Loucy (cell line): ENCODE measurements around the gene COL13A1.

Experiments
- H2AFZ ChIP-seq: fragments of 200-600 bp; sonication (generic); 2 replicates; pipeline ENCODE4 v1.6.0; 2016; ENCODE audit warnings: antibody characterized with exemption, mild to moderate bottlenecking, low read length, moderate library complexity
- H3F3A ChIP-seq: fragments of 200-600 bp; 2 replicates; pipeline ENCODE4 v1.6.0; 2016; ENCODE audit warnings: antibody characterized with exemption, low read depth, mild to moderate bottlenecking
- H3K27me3 ChIP-seq: fragments of 200-600 bp; sonication (generic); 2 replicates; pipeline ENCODE4 v1.6.1; 2014; ENCODE audit warnings: low read length, mild to moderate bottlenecking; ENCODE audit not compliant: insufficient read depth, poor library complexity, severe bottlenecking
- H3K36me3 ChIP-seq: fragments of 200-600 bp; sonication (generic); 2 replicates; pipeline ENCODE4 v1.6.1; 2016; ENCODE audit warnings: low read length; ENCODE audit not compliant: insufficient read depth
- H3K4me1 ChIP-seq: fragments of 200-600 bp; sonication (generic); 2 replicates; pipeline ENCODE4 v1.5.1; 2014; ENCODE audit warnings: low read length, mild to moderate bottlenecking; ENCODE audit not compliant: insufficient read depth, poor library complexity, severe bottlenecking
- H3K4me2 ChIP-seq: fragments of 200-600 bp; sonication (generic); 2 replicates; pipeline ENCODE4 v1.6.0; 2014; ENCODE audit warnings: antibody characterized with exemption, low read length, low read depth, mild to moderate bottlenecking; ENCODE audit not compliant: poor library complexity, severe bottlenecking
- H3K4me3 ChIP-seq: fragments of 200-600 bp; sonication (generic); 2 replicates; pipeline ENCODE4 v1.5.1; 2014; ENCODE audit warnings: low read length, mild to moderate bottlenecking, mixed read lengths; ENCODE audit not compliant: poor library complexity, severe bottlenecking
- H3K79me2 ChIP-seq: fragments of 200-600 bp; sonication (generic); 2 replicates; pipeline ENCODE4 v1.6.1; 2014; ENCODE audit warnings: low read length; ENCODE audit not compliant: insufficient read depth
- H3K9ac ChIP-seq: fragments of 200-600 bp; sonication (generic); 2 replicates; pipeline ENCODE4 v1.6.0; 2014; ENCODE audit warnings: mild to moderate bottlenecking, low read depth, low read length, moderate library complexity; ENCODE audit not compliant: poor library complexity, severe bottlenecking
- H3K9me2 ChIP-seq: fragments of 200-600 bp; sonication (generic); replicated peaks from 2 replicates; pipeline ENCODE4 v1.6.1; 2016; ENCODE audit warnings: low read depth, low read length, mixed read lengths
- H3K9me3 ChIP-seq: fragments of 200-600 bp; sonication (generic); 2 replicates; pipeline ENCODE4 v1.6.1; 2014; ENCODE audit warnings: mild to moderate bottlenecking, antibody characterized with exemption, low read length, low read depth; ENCODE audit not compliant: insufficient read depth
- H4K20me1 ChIP-seq: fragments of 200-600 bp; sonication (generic); 2 replicates; pipeline ENCODE4 v1.6.0; 2014; ENCODE audit warnings: antibody characterized with exemption, low read length, mild to moderate bottlenecking; ENCODE audit not compliant: insufficient read depth, poor library complexity, severe bottlenecking
- EZH2phosphoT487 ChIP-seq: fragments of 200-600 bp; IDR thresholded peaks from 2 replicates; pipeline ENCODE4 v1.6.1; 2018; ENCODE audit warnings: antibody characterized with exemption, mild to moderate bottlenecking, moderate library complexity, borderline replicate concordance
- TF ChIP-seq, protein P1 (sequence below): fragments of 200-600 bp; sonication (generic); conservative IDR thresholded peaks from 2 replicates; pipeline ENCODE4 v1.5.1; 2014; ENCODE audit warnings: mild to moderate bottlenecking, antibody characterized with exemption, low read length

COL13A1 gene

GRCh38 chr10:69968830-69969229, 167.1 kb downstream of the COL13A1 start:
- Histone ChIP-seq H3K79me2 (no peaks in the 10 kb centered on the region), H3K4me1 (peaks cover 3% of the 10 kb centered on the region), H4K20me1 (no peaks in the 10 kb centered on the region), H3K9me3 (no peaks in the 10 kb centered on the region), H3K9me2 (no peaks in the 10 kb centered on the region), H3K36me3 (no peaks in the 10 kb centered on the region), H3K4me3 (no peak overlapping the region), H2AFZ (peak overlapping the region; percentile 81), H3F3A (no peaks in the 10 kb centered on the region), H3K27me3 (no peaks in the 10 kb centered on the region), H3K9ac (no peak overlapping the region), H3K4me2 (no peak overlapping the region)
- TF ChIP-seq, protein P1, sequence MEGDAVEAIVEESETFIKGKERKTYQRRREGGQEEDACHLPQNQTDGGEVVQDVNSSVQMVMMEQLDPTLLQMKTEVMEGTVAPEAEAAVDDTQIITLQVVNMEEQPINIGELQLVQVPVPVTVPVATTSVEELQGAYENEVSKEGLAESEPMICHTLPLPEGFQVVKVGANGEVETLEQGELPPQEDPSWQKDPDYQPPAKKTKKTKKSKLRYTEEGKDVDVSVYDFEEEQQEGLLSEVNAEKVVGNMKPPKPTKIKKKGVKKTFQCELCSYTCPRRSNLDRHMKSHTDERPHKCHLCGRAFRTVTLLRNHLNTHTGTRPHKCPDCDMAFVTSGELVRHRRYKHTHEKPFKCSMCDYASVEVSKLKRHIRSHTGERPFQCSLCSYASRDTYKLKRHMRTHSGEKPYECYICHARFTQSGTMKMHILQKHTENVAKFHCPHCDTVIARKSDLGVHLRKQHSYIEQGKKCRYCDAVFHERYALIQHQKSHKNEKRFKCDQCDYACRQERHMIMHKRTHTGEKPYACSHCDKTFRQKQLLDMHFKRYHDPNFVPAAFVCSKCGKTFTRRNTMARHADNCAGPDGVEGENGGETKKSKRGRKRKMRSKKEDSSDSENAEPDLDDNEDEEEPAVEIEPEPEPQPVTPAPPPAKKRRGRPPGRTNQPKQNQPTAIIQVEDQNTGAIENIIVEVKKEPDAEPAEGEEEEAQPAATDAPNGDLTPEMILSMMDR, result peak; percentile 61
- no peak for TF ChIP-seq EZH2phosphoT487

GRCh38 chr10:69969977-69970376, 168.3 kb downstream of the COL13A1 start:
- Histone ChIP-seq H3K79me2 (no peaks in the 10 kb centered on the region), H3K9me3 (no peaks in the 10 kb centered on the region), H3K27me3 (no peaks in the 10 kb centered on the region), H3K9ac (no peak overlapping the region), H4K20me1 (no peaks in the 10 kb centered on the region), H2AFZ (no peak overlapping the region), H3K4me2 (no peak overlapping the region), H3K4me1 (peaks cover 3% of the 10 kb centered on the region), H3F3A (no peaks in the 10 kb centered on the region), H3K36me3 (no peaks in the 10 kb centered on the region), H3K9me2 (no peaks in the 10 kb centered on the region), H3K4me3 (no peak overlapping the region)
- no peak for TF ChIP-seq EZH2phosphoT487
- TF ChIP-seq, protein P1, result no peak

DNA sequence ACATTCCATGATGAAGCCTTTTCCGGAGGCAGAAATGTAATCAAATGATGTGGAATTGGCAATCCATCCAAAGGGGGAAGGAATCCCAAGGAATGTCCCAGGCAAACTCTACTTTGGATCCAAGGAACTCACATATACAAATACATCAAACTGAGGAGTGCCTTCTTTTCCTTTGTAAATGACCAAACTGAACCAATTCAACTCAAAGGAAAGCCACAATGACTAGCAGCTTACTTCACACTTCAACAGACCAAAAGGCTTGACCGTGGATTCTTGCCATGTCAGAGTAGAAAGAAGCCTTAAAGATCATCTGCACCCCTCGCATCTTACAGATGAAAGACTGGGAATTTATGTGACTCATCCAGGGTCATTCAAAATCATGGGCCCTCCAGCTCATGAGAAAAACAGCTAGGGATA, 171.3 kb downstream of the COL13A1 start:
- Histone ChIP-seq H3K9ac (no peak overlapping the region), H2AFZ (no peak overlapping the region), H3K27me3 (no peaks in the 10 kb centered on the region), H3K79me2 (no peaks in the 10 kb centered on the region), H3K4me3 (no peak overlapping the region), H3F3A (no peaks in the 10 kb centered on the region), H3K9me2 (no peaks in the 10 kb centered on the region), H3K9me3 (no peaks in the 10 kb centered on the region), H4K20me1 (no peaks in the 10 kb centered on the region), H3K4me2 (no peak overlapping the region), H3K36me3 (no peaks in the 10 kb centered on the region), H3K4me1 (peaks cover 16% of the 10 kb centered on the region)
- TF ChIP-seq, protein P1, result no peak
